H9 (cell line): Measurements from ENCODE around the gene AP3S2. TPM values are rescaled to one million over a fixed set of nuclear protein-coding genes. Genes with fewer than 3 reads are reported as not detected.

ENCODE experiments used
- DNase-seq: peaks from one replicate; pipeline ENCODE4 v3.0.0-alpha.2; 2017
- H2AFZ ChIP-seq: one replicate; pipeline ENCODE4 v1.6.1; 2013; ENCODE audit warnings: mild to moderate bottlenecking, low read length, control low read depth, moderate library complexity
- H2AK5ac ChIP-seq: 2 replicates; pipeline ENCODE4 v1.6.1; 2013; ENCODE audit warnings: low read length, control low read depth, mixed read lengths; ENCODE audit not compliant: insufficient read length
- H2BK120ac ChIP-seq: one replicate; pipeline ENCODE4 v1.6.1; 2013; ENCODE audit warnings: low read depth, mild to moderate bottlenecking, low read length, control low read depth, inconsistent platforms; ENCODE audit not compliant: poor library complexity, severe bottlenecking
- H2BK12ac ChIP-seq: 2 replicates; pipeline ENCODE4 v1.6.1; 2013; ENCODE audit warnings: low read length, control low read depth, mixed read lengths, low read depth; ENCODE audit not compliant: insufficient read length
- H2BK15ac ChIP-seq: 2 replicates; pipeline ENCODE4 v1.6.1; 2013; ENCODE audit warnings: low read depth, low read length, control low read depth
- H2BK20ac ChIP-seq: one replicate; pipeline ENCODE4 v1.6.1; 2013; ENCODE audit warnings: low read depth, mild to moderate bottlenecking, low read length, control low read depth, inconsistent platforms; ENCODE audit not compliant: poor library complexity, severe bottlenecking
- H2BK5ac ChIP-seq: 2 replicates; pipeline ENCODE4 v1.6.1; 2013; ENCODE audit warnings: low read length, control low read depth, mixed read lengths; ENCODE audit not compliant: insufficient read length
- H3K14ac ChIP-seq: 2 replicates; pipeline ENCODE4 v1.6.1; 2013; ENCODE audit warnings: low read length, control low read depth; ENCODE audit not compliant: insufficient read depth
- H3K18ac ChIP-seq: 2 replicates; pipeline ENCODE4 v1.6.1; 2013; ENCODE audit warnings: low read depth, mild to moderate bottlenecking, mixed read lengths, low read length, control low read depth; ENCODE audit not compliant: insufficient read length
- H3K23ac ChIP-seq: 2 replicates; pipeline ENCODE4 v1.6.1; 2013; ENCODE audit warnings: low read length, control low read depth, mixed read lengths, low read depth; ENCODE audit not compliant: insufficient read length
- H3K23me2 ChIP-seq: 2 replicates; pipeline ENCODE4 v1.6.1; 2013; ENCODE audit warnings: low read depth, mild to moderate bottlenecking, mixed read lengths, low read length, control low read depth; ENCODE audit not compliant: insufficient read length, poor library complexity, severe bottlenecking
- H3K27ac ChIP-seq: 2 replicates; pipeline ENCODE4 v1.5.1; 2013; ENCODE audit warnings: low read length, control low read depth, mixed read lengths, low read depth; ENCODE audit not compliant: insufficient read length
- H3K27me3 ChIP-seq: 2 replicates; pipeline ENCODE4 v1.6.1; 2013; ENCODE audit warnings: low read length, control low read depth, inconsistent platforms; ENCODE audit not compliant: insufficient read depth
- H3K4ac ChIP-seq: 2 replicates; pipeline ENCODE4 v1.6.1; 2013; ENCODE audit warnings: low read depth, mild to moderate bottlenecking, control low read depth, inconsistent platforms, low read length, moderate library complexity
- H3K4me1 ChIP-seq: 2 replicates; pipeline ENCODE4 v1.6.1; 2013; ENCODE audit warnings: low read length, control low read depth, inconsistent platforms; ENCODE audit not compliant: insufficient read depth
- H3K4me2 ChIP-seq: 2 replicates; pipeline ENCODE4 v1.6.1; 2013; ENCODE audit warnings: low read length, control low read depth, mixed read lengths; ENCODE audit not compliant: insufficient read length, insufficient read depth
- H3K56ac ChIP-seq: 2 replicates; pipeline ENCODE4 v1.6.1; 2013; ENCODE audit warnings: low read depth, mild to moderate bottlenecking, mixed read lengths, low read length, control low read depth; ENCODE audit not compliant: insufficient read length
- H3K79me1 ChIP-seq: 2 replicates; pipeline ENCODE4 v1.6.1; 2013; ENCODE audit warnings: low read depth, mild to moderate bottlenecking, moderate library complexity, low read length, control low read depth, inconsistent platforms; ENCODE audit not compliant: insufficient read depth, poor library complexity, severe bottlenecking
- H3K79me2 ChIP-seq: 2 replicates; pipeline ENCODE4 v1.6.1; 2013; ENCODE audit warnings: low read length, control low read depth, inconsistent platforms; ENCODE audit not compliant: insufficient read depth
- H3K9ac ChIP-seq: 2 replicates; pipeline ENCODE4 v1.6.1; 2013; ENCODE audit warnings: low read length, control low read depth, mixed read lengths; ENCODE audit not compliant: insufficient read length; ENCODE audit errors: extremely low read depth
- H3K9me3 ChIP-seq: one replicate; pipeline ENCODE4 v1.6.1; 2013; ENCODE audit warnings: low read depth, low read length, inconsistent platforms; ENCODE audit not compliant: control insufficient read depth
- H3T11ph ChIP-seq: one replicate; pipeline ENCODE4 v1.6.1; 2013; ENCODE audit warnings: mild to moderate bottlenecking, low read length, control low read depth, inconsistent platforms
- H4K20me1 ChIP-seq: one replicate; pipeline ENCODE4 v1.6.1; 2013; ENCODE audit not compliant: control insufficient read depth, insufficient read length, insufficient read depth
- H4K5ac ChIP-seq: 2 replicates; pipeline ENCODE4 v1.6.1; 2013; ENCODE audit warnings: low read depth, mild to moderate bottlenecking, mixed read lengths, low read length, control low read depth; ENCODE audit not compliant: insufficient read length
- H4K8ac ChIP-seq: replicated peaks from 2 replicates; pipeline ENCODE4 v1.6.1; 2013; ENCODE audit warnings: low read length, control low read depth, mixed read lengths, low read depth; ENCODE audit not compliant: insufficient read length
- H4K91ac ChIP-seq: 2 replicates; pipeline ENCODE4 v1.6.1; 2013; ENCODE audit warnings: low read depth, mild to moderate bottlenecking, moderate library complexity, mixed read lengths, low read length, control low read depth; ENCODE audit not compliant: insufficient read length
- H3K27ac Mint-ChIP-seq, 3 experiments: 2 replicates in 2 of 3; 3 replicates in 1 of 3; pipeline ENCODE4 v1.8.0; 2020 to 2021; ENCODE audit warnings: mixed read lengths in 3 of 3, mild to moderate bottlenecking in 1 of 3, moderate library complexity in 1 of 3
- H3K27me3 Mint-ChIP-seq: 2 replicates; pipeline ENCODE4 v1.8.0; 2021; ENCODE audit warnings: low read depth, mild to moderate bottlenecking, moderate library complexity, mixed read lengths
- H3K36me3 Mint-ChIP-seq, 3 experiments: 2 replicates in 2 of 3; 3 replicates in 1 of 3; pipeline ENCODE4 v1.8.0; 2020 to 2021; ENCODE audit warnings: low read depth in 3 of 3, mixed read lengths in 3 of 3; ENCODE audit not compliant: insufficient read depth in 1 of 3
- H3K4me1 Mint-ChIP-seq, 2 experiments: 2 replicates each; pipeline ENCODE4 v1.8.0; 2020; ENCODE audit warnings: mixed read lengths in 2 of 2
- H3K4me3 Mint-ChIP-seq, 2 experiments: 2 replicates in 1 of 2; 3 replicates in 1 of 2; pipeline ENCODE4 v1.8.0; 2020 to 2021; ENCODE audit warnings: mild to moderate bottlenecking in 2 of 2, mixed read lengths in 2 of 2, moderate library complexity in 1 of 2
- H3K9me3 Mint-ChIP-seq, 2 experiments: 2 replicates in 1 of 2; 3 replicates in 1 of 2; pipeline ENCODE4 v1.8.0; 2020; ENCODE audit warnings: mild to moderate bottlenecking in 2 of 2, mixed read lengths in 2 of 2, moderate library complexity in 1 of 2
- CTCF ChIP-seq: fragments of 200-600 bp; sonication (generic); conservative IDR thresholded peaks from 3 replicates; pipeline ENCODE4 v1.8.0; 2021; ENCODE audit warnings: antibody characterized with exemption, mild to moderate bottlenecking
- WGBS: extraction: QIAGEN DNeasy Blood & Tissue Kit; methylation state at CpG from one replicate; pipeline ENCODE4 v1.1.7; 2013; ENCODE audit warnings: missing lambda C conversion rate, low lambda C conversion rate, mixed read lengths; ENCODE audit not compliant: insufficient read length; ENCODE audit errors: extremely low coverage; 5-methylcytosine and 5-hydroxymethylcytosine counted together
- total RNA-seq: library from RNA; stranded (reverse); gene quantifications from 2 replicates; pipeline ENCODE4 v1.2.1, GENCODE V29; 2021

Gene AP3S2
- total RNA-seq, 1 experiment from 2014 or later = 33.9 TPM

GRCh38 chr15:89806210-89806558 is 87.6 kb downstream of the AP3S2 start:
- Histone ChIP-seq H3K4me2 (no peak overlapping the region), H4K20me1 (no peaks in the 10 kb centered on the region), H2BK120ac (no peak overlapping the region), H2AFZ (no peak overlapping the region), H2BK5ac (no peak overlapping the region), H3K14ac (no peak overlapping the region; the same call in 1 of the 2 replicates), H3T11ph (no peak overlapping the region), H3K18ac (no peak overlapping the region), H3K79me1 (no peaks in the 10 kb centered on the region), H3K9ac (no peak overlapping the region), H4K91ac (no peak overlapping the region), H3K23ac (no peak overlapping the region), H2BK20ac (no peak overlapping the region), H3K9me3 (no peaks in the 10 kb centered on the region), H4K8ac (no peak overlapping the region), H3K27ac (no peak overlapping the region), H2BK15ac (no peak overlapping the region), H3K4me1 (no peaks in the 10 kb centered on the region), H4K5ac (no peak overlapping the region), H3K23me2 (no peaks in the 10 kb centered on the region), H2BK12ac (no peak overlapping the region), H3K79me2 (no peaks in the 10 kb centered on the region), H2AK5ac (no peak overlapping the region), H3K56ac (no peak overlapping the region), H3K27me3 (no peaks in the 10 kb centered on the region), H3K4ac (no peak overlapping the region)
- WGBS = no CpG with 5 or more reads among the region's 21 CpGs
- Mint-ChIP-seq H3K9me3 (no peaks in the 10 kb centered on the region), H3K4me1 (peaks cover 14 to 34% of the 10 kb centered on the region in 2 experiments; a peak in 3 of 4 replicates), H3K27ac (no peak overlapping the region), H3K4me3 (no peak overlapping the region), H3K36me3 (no peaks in the 10 kb centered on the region), H3K27me3 (peaks cover 1% of the 10 kb centered on the region)
- DNase-seq = no peak
- TF ChIP-seq CTCF = no peak
